Loucy (cell line): ENCODE data around the gene SYT8.

Experiments used
- H2AFZ ChIP-seq: fragments of 200-600 bp; sonication (generic); 2 replicates; pipeline ENCODE4 v1.6.0; 2016; ENCODE audit warnings: antibody characterized with exemption, mild to moderate bottlenecking, low read length, moderate library complexity
- H3F3A ChIP-seq: fragments of 200-600 bp; 2 replicates; pipeline ENCODE4 v1.6.0; 2016; ENCODE audit warnings: antibody characterized with exemption, low read depth, mild to moderate bottlenecking
- H3K27me3 ChIP-seq: fragments of 200-600 bp; sonication (generic); 2 replicates; pipeline ENCODE4 v1.6.1; 2014; ENCODE audit warnings: low read length, mild to moderate bottlenecking; ENCODE audit not compliant: insufficient read depth, poor library complexity, severe bottlenecking
- H3K36me3 ChIP-seq: fragments of 200-600 bp; sonication (generic); 2 replicates; pipeline ENCODE4 v1.6.1; 2016; ENCODE audit warnings: low read length; ENCODE audit not compliant: insufficient read depth
- H3K4me1 ChIP-seq: fragments of 200-600 bp; sonication (generic); 2 replicates; pipeline ENCODE4 v1.5.1; 2014; ENCODE audit warnings: low read length, mild to moderate bottlenecking; ENCODE audit not compliant: insufficient read depth, poor library complexity, severe bottlenecking
- H3K4me2 ChIP-seq: fragments of 200-600 bp; sonication (generic); 2 replicates; pipeline ENCODE4 v1.6.0; 2014; ENCODE audit warnings: antibody characterized with exemption, low read length, low read depth, mild to moderate bottlenecking; ENCODE audit not compliant: poor library complexity, severe bottlenecking
- H3K4me3 ChIP-seq: fragments of 200-600 bp; sonication (generic); 2 replicates; pipeline ENCODE4 v1.5.1; 2014; ENCODE audit warnings: low read length, mild to moderate bottlenecking, mixed read lengths; ENCODE audit not compliant: poor library complexity, severe bottlenecking
- H3K79me2 ChIP-seq: fragments of 200-600 bp; sonication (generic); 2 replicates; pipeline ENCODE4 v1.6.1; 2014; ENCODE audit warnings: low read length; ENCODE audit not compliant: insufficient read depth
- H3K9ac ChIP-seq: fragments of 200-600 bp; sonication (generic); 2 replicates; pipeline ENCODE4 v1.6.0; 2014; ENCODE audit warnings: mild to moderate bottlenecking, low read depth, low read length, moderate library complexity; ENCODE audit not compliant: poor library complexity, severe bottlenecking
- H3K9me2 ChIP-seq: fragments of 200-600 bp; sonication (generic); replicated peaks from 2 replicates; pipeline ENCODE4 v1.6.1; 2016; ENCODE audit warnings: low read depth, low read length, mixed read lengths
- H3K9me3 ChIP-seq: fragments of 200-600 bp; sonication (generic); 2 replicates; pipeline ENCODE4 v1.6.1; 2014; ENCODE audit warnings: mild to moderate bottlenecking, antibody characterized with exemption, low read length, low read depth; ENCODE audit not compliant: insufficient read depth
- H4K20me1 ChIP-seq: fragments of 200-600 bp; sonication (generic); 2 replicates; pipeline ENCODE4 v1.6.0; 2014; ENCODE audit warnings: antibody characterized with exemption, low read length, mild to moderate bottlenecking; ENCODE audit not compliant: insufficient read depth, poor library complexity, severe bottlenecking
- CTCF ChIP-seq: fragments of 200-600 bp; sonication (generic); conservative IDR thresholded peaks from 2 replicates; pipeline ENCODE4 v1.5.1; 2014; ENCODE audit warnings: mild to moderate bottlenecking, antibody characterized with exemption, low read length
- EZH2phosphoT487 ChIP-seq: fragments of 200-600 bp; IDR thresholded peaks from 2 replicates; pipeline ENCODE4 v1.6.1; 2018; ENCODE audit warnings: antibody characterized with exemption, mild to moderate bottlenecking, moderate library complexity, borderline replicate concordance

The SYT8 gene

GRCh38 chr11:1840780-1841480, 6.1 kb downstream of the SYT8 start:
- Histone ChIP-seq H3F3A (no peaks in the 10 kb centered on the region), H3K9ac (no peak overlapping the region), H3K9me3 (no peaks in the 10 kb centered on the region), H2AFZ (no peak overlapping the region), H3K4me2 (no peak overlapping the region), H3K4me1 (peaks cover 40% of the 10 kb centered on the region), H4K20me1 (no peaks in the 10 kb centered on the region), H3K36me3 (no peaks in the 10 kb centered on the region), H3K9me2 (no peaks in the 10 kb centered on the region), H3K27me3 (peaks cover 6% of the 10 kb centered on the region), H3K4me3 (no peak overlapping the region), H3K79me2 (no peaks in the 10 kb centered on the region)
- TF ChIP-seq EZH2phosphoT487 (no peak), CTCF (no peak)

- H3K4me1 ChIP-seq, result peaks cover 40% of the 10 kb centered on the region
- H3K4me2 ChIP-seq, result no peak overlapping the region
These were observed 6.8 kb downstream of the SYT8 start for GRCh38 chr11:1841511-1842148.

More at GRCh38 chr11:1841511-1842148, 6.8 kb downstream of the SYT8 start:
- H3K27me3 ChIP-seq, result peaks cover 6% of the 10 kb centered on the region
- no peak for TF ChIP-seq CTCF
- TF ChIP-seq EZH2phosphoT487, result no peak
- no peak overlapping the region for H3K9ac ChIP-seq
- no peaks in the 10 kb centered on the region for H3K9me2 ChIP-seq
- H3K4me3 ChIP-seq, result no peak overlapping the region
- no peak overlapping the region for H2AFZ ChIP-seq
- no peaks in the 10 kb centered on the region for H3K79me2 ChIP-seq
- no peaks in the 10 kb centered on the region for H3K9me3 ChIP-seq
- no peaks in the 10 kb centered on the region for H3K36me3 ChIP-seq
- no peaks in the 10 kb centered on the region for H4K20me1 ChIP-seq
- H3F3A ChIP-seq, result no peaks in the 10 kb centered on the region
